Measurements from ENCODE around the gene CNNM2.
"Not testable (repeated sequence)": the region's sequence is repeated elsewhere in the genome, so short reads cannot be mapped to it uniquely, and the experiment has no call there.

The CNNM2 gene

DNA sequence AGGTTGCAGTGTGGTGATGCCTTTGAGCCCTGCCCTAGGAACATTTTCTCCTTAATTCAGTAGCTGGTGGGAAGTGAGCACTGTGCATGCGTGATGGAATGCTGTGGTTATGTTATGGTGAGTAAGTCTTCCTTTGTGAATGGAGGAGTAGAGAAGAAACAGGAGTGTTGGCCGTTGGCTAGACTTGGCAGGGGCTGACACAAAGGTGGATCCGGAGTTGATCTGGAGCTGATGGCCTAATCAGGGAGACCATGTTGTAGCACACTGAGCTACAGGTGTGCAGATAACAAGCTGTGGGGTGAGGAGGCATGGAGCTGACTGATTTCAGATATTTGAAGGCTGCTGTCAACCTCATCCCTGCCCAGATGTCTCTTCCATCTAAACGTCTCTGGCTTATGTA, 122.3 kb downstream of the CNNM2 start:
- no peak for DNase-seq (ENCODE audit: low spot score)

GRCh38 chr10:103041391-103041790, 123.3 kb downstream of the CNNM2 start:
- DNase-seq (ENCODE audit: low spot score) = no peak

GRCh38 chr10:103042129-103042528, 124.0 kb downstream of the CNNM2 start:
- DNase-seq (ENCODE audit: low spot score) = no peak

- no peak for DNase-seq (ENCODE audit: low spot score)
Observed at GRCh38 chr10:103042908-103043307, 124.8 kb downstream of the CNNM2 start.

DNA sequence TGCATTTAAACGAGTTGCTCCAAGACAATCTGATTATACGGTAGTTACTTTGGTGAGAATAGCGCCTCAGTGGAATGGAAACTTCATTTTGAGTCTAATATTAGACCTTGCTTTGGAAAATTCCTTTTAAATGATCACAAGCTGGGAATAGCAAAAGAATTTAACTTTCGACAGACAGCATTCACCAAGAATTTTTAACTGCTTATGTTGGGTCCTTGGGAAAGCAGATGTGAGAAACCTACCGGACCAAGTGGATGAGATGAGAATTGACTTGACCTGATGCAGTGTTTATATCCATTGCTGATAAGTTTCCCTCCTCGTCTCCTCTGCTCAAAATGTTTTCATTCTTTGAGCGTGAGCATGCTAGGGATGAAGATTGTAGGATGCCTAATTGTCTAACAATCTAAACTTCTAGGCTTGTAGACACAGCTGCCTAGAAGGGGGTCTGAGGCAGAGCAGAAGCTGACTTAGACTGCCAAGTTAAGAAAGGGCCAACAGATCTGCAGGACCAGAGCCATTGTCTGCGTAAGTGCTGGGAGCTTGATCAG, 126.9 kb downstream of the CNNM2 start:
- DNase-seq (ENCODE audit: low spot score) = no peak

DNA sequence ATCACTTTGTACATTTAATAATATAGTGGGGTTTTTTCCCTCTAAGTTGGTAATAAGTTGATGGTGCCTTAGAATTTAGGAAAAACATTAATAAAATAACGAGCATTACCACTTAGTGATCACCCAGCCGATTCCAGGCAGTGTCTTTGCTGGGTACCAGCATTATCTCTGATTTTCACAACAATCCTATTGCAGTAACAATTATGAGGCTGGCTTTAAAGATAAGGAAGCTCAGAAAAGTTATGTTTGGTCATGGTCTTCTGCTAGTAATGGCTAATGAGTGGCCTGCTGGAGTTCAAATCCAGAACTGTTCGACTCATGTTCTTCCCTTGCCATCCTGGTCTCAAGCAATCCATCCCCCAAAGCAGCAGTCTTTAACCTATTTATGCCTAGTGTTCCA, 127.9 kb downstream of the CNNM2 start:
- DNase-seq (ENCODE audit: low spot score) = no peak

DNA sequence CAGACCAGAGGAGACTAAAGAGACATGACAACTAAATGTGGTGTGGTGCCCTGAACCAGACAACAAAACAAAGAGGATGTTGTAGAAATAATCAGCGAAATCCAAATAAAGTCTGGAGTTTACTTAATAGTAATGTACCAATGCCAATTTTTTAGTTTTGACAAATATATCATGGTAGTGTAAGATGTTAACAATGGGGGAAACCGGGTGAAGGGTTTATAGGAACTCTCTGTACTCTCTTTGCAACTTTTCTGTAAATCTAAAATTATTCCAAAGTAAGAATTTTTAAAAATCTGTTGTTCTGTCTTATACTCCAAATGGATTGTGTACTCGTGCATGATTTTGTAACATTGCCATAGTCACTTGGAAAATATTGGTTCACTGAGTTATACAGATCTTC, 129.3 kb downstream of the CNNM2 start:
- no peak for DNase-seq (ENCODE audit: low spot score)

DNA sequence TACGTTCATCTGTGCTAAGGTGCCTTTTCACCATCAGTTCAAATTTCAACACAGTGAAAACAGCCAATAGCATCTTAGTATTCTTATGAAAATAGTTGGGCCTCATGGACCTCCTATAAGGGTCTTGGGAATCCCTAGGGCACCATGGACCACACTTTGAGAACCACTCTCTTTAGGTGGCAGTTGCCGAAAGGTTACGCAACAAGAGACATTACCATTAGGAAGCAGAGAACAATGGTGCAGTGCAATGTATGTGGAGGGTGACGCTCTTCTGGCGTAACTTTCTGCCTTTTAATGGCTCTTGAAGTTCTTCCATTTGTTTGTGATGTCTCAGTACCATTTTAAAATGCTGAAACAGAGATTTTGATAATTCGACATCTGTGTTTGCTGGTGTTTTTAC, 131.1 kb downstream of the CNNM2 start:
- DNase-seq (ENCODE audit: low spot score) = no peak

- no peak for DNase-seq (ENCODE audit: low spot score)
Observed at GRCh38 chr10:103053659-103054581, 135.8 kb downstream of the CNNM2 start.

GRCh38 chr10:103054621-103055020, 136.5 kb downstream of the CNNM2 start:
- DNase-seq (ENCODE audit: low spot score) = no peak

DNA sequence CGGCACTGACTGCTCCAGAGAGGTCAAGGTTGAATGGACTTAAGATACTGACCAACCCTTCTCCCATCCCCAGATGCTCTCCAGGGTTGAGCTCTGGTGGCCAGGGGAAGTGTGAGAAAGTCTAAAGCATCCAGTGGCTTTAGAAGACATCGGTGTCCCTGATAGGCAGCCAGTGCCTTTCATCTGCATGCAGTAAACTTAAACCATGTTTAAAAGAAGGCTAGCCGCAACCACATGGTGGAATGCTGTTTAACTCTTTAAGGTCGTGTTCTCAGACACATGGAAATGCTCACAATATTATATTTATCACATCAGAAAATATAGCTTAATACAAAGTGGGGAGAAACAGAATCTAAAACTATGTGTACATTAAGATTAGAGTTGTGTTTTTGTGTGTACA, 137.0 kb downstream of the CNNM2 start:
- DNase-seq (ENCODE audit: low spot score) = no peak

GRCh38 chr10:103058034-103058433, 139.9 kb downstream of the CNNM2 start:
- no peak for DNase-seq (ENCODE audit: low spot score)

DNA sequence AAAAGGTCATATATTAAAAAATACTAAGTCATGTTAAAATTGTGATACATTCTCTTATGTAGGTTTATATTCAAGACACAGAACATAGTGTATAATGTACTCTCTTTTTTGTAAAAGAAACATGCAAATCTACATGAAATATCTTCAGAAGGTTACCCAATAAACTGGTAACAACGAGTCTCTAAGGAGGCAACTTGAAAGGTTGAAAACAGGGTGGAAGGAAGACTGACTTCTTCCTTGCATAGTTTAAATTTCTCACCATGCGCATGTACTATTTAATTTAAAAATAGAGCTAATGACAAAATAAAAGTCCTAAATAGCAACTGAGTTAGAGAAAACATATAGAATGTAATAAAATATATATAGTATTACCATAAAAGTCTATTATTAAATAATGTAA, 142.5 kb downstream of the CNNM2 start:
- DNase-seq (ENCODE audit: low spot score) = no peak

- DNase-seq (ENCODE audit: low spot score) = no peak
Observed at GRCh38 chr10:103062854-103063590, 144.9 kb downstream of the CNNM2 start.

DNA sequence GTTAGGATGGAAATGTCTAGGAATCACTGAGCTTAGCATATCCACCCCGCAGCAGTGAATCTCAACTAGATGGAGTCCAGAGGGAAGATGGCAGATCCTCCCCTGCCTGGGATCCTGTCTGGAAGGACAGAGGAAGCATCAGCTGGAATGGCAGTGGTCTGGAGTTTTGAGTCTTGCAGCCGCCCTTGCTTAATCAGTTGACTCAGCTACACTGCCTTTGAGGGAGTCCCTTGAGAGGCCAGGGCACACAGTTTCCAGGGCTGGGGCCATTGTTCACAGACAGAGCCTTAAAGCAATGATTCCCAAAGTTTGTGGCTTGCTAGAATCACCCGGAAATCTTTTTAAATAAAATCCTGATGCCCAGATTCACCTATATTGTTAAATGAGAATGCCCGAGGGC, 146.9 kb downstream of the CNNM2 start:
- no peak for DNase-seq (ENCODE audit: low spot score)

DNA sequence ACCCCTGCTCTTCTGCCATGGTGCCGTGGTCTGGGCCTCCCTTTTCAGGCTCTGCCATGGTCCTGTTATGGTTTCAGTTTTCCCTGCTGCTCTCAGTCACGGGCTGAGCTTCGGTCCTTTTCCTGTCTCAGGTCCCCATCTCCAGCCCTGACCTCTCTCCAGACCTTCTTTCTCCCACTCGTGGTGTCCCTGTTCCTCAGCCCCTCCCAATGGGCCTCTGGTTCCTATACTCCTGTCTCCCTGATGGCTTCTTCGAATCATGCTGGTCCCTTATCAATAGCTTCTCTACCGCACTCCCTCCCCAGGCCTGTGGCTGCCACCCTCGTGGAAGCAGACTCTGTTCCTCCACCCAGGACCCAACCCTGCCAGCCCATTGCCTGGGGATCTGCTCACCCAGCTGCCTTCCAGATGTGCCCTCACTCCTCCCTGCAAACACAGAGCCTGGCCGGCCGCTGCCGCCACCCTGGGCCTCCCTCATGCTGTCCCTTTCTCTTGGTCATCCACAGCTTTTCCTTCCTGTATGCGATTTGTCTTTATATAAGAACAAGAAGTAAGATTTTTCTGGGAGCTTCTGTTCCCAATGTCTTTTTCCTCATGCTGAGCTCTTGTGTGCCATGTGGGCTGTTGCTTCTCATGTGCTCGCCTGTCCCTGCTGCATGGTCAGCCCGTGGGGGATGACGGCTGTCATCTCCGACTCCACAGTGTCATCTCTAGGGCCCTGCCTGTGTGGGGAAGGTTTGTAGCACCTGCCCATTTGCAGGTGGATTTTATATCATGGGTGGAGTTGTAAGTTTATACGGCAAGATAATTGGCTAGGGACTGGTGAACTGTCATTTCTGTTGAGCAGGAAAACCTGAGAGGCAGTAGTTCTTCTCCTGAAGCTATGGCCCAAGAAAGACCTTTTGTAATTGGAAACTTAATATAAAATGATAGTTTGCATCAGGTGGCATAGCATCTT, 148.3 kb downstream of the CNNM2 start:
- DNase-seq (ENCODE audit: low spot score) = no peak

- DNase-seq (ENCODE audit: low spot score) = not testable (repeated sequence)
Observed at GRCh38 chr10:103067099-103067477, 149.0 kb downstream of the CNNM2 start.

GRCh38 chr10:103067484-103067883, 149.4 kb downstream of the CNNM2 start:
- no peak for DNase-seq (ENCODE audit: low spot score)

DNA sequence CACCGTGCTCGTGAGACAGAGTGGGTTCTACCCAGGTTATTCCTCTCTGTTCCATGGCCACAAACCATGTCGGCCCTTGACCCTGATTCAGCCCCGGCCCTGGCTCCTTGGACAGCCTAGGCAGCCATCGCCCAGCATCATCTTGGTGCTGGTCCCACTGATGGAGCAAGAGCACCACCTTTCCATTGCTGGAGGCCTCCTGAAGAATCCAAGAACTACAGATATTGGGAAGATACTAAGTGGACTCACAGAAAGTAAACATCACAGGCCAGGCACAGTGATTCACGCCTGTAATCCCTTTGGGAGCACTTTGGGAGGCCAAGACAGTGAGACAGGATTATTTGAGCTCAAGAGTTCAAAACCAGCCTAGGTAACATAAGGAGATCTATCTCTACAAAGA, 149.9 kb downstream of the CNNM2 start:
- no peak for DNase-seq (ENCODE audit: low spot score)

DNA sequence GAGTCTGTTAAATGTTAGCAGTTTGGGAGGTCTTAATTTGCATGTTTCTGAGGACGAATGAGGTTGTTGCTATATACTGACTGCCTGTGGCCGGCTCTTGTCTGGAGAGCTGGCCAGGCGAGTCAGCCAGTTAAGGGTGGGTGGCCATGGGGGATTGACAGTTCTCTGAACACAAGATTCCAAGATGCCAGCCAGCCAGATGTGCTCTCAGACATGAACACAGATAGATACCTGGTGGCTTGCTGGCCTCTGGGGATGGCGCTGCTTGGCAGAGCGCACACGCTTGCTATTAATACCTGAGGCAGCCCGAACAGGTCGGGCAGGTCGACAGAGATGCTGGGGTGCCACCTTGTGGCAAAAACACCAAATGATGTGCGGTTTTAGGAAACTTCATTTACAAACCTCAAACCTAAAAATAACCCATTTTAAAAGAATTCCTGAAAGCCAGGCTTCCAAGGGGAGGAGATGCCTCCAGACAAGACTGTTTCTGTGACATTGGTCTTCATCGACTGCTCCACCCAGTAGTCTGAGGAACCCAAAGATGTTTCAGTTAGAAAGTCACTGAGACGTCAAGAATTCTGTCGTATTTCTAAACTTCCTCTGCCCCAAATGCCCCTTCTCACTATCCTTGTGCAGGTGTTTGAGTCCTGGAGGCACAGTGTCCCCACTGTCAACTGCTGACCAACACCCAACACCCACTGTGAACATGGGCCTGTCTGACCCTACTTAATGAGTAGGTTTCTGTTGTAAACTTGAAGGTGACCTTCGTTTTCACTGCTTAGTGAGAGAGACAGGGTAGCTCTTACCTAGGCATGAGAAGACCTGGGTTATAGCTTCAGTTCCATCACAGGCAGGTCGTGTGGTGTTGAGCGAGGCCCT, 151.6 kb downstream of the CNNM2 start:
- peak; percentile 52 for DNase-seq (ENCODE audit: low spot score)

DNA sequence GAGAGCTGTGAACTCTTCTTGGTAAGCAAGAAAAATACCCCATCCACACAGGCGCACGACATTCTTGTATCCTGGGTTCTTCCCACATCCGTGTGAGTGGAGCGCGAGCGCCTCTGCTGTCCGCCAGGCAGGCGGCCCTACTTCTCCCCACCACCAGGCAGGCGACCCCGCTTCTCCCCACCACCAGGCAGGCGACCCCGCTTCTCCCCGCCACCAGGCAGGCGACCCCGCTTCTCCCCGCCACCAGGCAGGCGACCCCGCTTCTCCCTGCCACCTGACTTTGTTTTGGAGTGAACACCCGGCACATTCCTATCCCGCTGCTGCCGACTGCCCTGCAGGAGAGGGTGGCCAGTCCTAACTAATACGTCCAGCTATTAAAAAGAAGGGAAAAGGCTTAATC, 154.2 kb downstream of the CNNM2 start:
- no peak for DNase-seq (ENCODE audit: low spot score)

All from LoVo (cell line).